GM23338 (cell line): ENCODE results near the gene EN2. TPM values are rescaled to one million over a fixed set of nuclear protein-coding genes. Genes with fewer than 3 reads are reported as not detected.

ENCODE experiments used
- ATAC-seq: fragments of 200-7000 bp; cut with Tn5 transposase; 3 replicates; pipeline ENCODE4 v1.9.1; 2020
- DNase-seq: peaks from one replicate; pipeline ENCODE4 v3.0.0-alpha.2; 2015; ENCODE audit warnings: low spot score
- H2AFZ ChIP-seq: fragments of 200-600 bp; sonication (generic); 2 replicates; pipeline ENCODE4 v1.8.0; 2016; ENCODE audit warnings: antibody characterized with exemption, mild to moderate bottlenecking, moderate library complexity
- H3F3A ChIP-seq: fragments of 200-600 bp; sonication (generic); replicated peaks from 2 replicates; pipeline ENCODE4 v1.8.0; 2017; ENCODE audit warnings: antibody characterized with exemption, mixed run types, low read depth
- H3K27ac ChIP-seq: fragments of 200-600 bp; sonication (generic); 2 replicates; pipeline ENCODE4 v1.6.1; 2016; ENCODE audit warnings: low read depth
- H3K27me3 ChIP-seq: fragments of 200-600 bp; sonication (generic); 2 replicates; pipeline ENCODE4 v1.8.0; 2016; ENCODE audit warnings: mild to moderate bottlenecking, mixed run types, moderate library complexity; ENCODE audit not compliant: insufficient read depth
- H3K36me3 ChIP-seq: fragments of 200-600 bp; sonication (generic); 2 replicates; pipeline ENCODE4 v1.8.0; 2016; ENCODE audit warnings: mild to moderate bottlenecking; ENCODE audit not compliant: insufficient read depth
- H3K4me1 ChIP-seq: fragments of 200-600 bp; sonication (generic); 2 replicates; pipeline ENCODE4 v1.8.0; 2016; ENCODE audit warnings: mild to moderate bottlenecking, moderate library complexity; ENCODE audit not compliant: insufficient read depth
- H3K4me2 ChIP-seq: fragments of 200-600 bp; sonication (generic); 2 replicates; pipeline ENCODE4 v1.7.1; 2017; ENCODE audit warnings: mixed run types
- H3K4me3 ChIP-seq: fragments of 200-600 bp; sonication (generic); 2 replicates; pipeline ENCODE4 v1.6.1; 2016; ENCODE audit warnings: mixed run types
- H3K79me2 ChIP-seq: fragments of 200-600 bp; sonication (generic); replicated peaks from 2 replicates; pipeline ENCODE4 v1.8.0; 2017; ENCODE audit warnings: mild to moderate bottlenecking; ENCODE audit not compliant: insufficient read depth
- H3K9me2 ChIP-seq: fragments of 200-600 bp; sonication (generic); 2 replicates; pipeline ENCODE4 v1.8.0; 2017; ENCODE audit not compliant: insufficient read depth
- H4K20me1 ChIP-seq: fragments of 200-600 bp; sonication (generic); replicated peaks from 2 replicates; pipeline ENCODE4 v1.8.0; 2017; ENCODE audit warnings: mild to moderate bottlenecking; ENCODE audit not compliant: insufficient read depth
- H3K27ac Mint-ChIP-seq: 2 replicates; pipeline ENCODE4 v1.8.0; 2020; ENCODE audit warnings: inconsistent platforms, mild to moderate bottlenecking, moderate library complexity, mixed read lengths
- H3K27me3 Mint-ChIP-seq: 3 replicates; pipeline ENCODE4 v1.8.0; 2022; ENCODE audit warnings: low read depth, mild to moderate bottlenecking, moderate library complexity, mixed read lengths, inconsistent platforms; ENCODE audit not compliant: insufficient read depth, poor library complexity
- H3K36me3 Mint-ChIP-seq: 3 replicates; pipeline ENCODE4 v1.8.0; 2021; ENCODE audit warnings: low read depth, mild to moderate bottlenecking, inconsistent platforms, moderate library complexity, mixed read lengths
- H3K4me1 Mint-ChIP-seq: 3 replicates; pipeline ENCODE4 v1.8.0; 2020; ENCODE audit warnings: mild to moderate bottlenecking, inconsistent platforms, mixed read lengths
- H3K4me3 Mint-ChIP-seq: 3 replicates; pipeline ENCODE4 v1.8.0; 2021; ENCODE audit warnings: moderate library complexity, mild to moderate bottlenecking, inconsistent platforms, mixed read lengths
- H3K9me3 Mint-ChIP-seq: 3 replicates; pipeline ENCODE4 v1.8.0; 2020; ENCODE audit warnings: moderate library complexity, mild to moderate bottlenecking, inconsistent platforms, mixed read lengths
- CTCF ChIP-seq, 2 experiments: fragments of 200-600 bp in 1 of 2; sonication (generic) in 1 of 2; conservative IDR thresholded peaks; 2 replicates each; pipeline versions ENCODE4 v1.5.1 to v1.6.1; 2016 to 2017; ENCODE audit warnings: antibody characterized with exemption in 2 of 2, low read depth in 2 of 2, mild to moderate bottlenecking in 2 of 2, moderate library complexity in 1 of 2
- EZH2 ChIP-seq: fragments of 200-600 bp; sonication (generic); IDR thresholded peaks from one replicate; pipeline ENCODE4 v1.8.0; 2017; ENCODE audit warnings: antibody characterized with exemption, mild to moderate bottlenecking, low read depth; ENCODE audit not compliant: unreplicated experiment
- EZH2phosphoT487 ChIP-seq: fragments of 200-600 bp; sonication (generic); IDR thresholded peaks from one replicate; pipeline ENCODE4 v1.8.1; 2018; ENCODE audit warnings: antibody characterized with exemption; ENCODE audit not compliant: unreplicated experiment
- JUNB ChIP-seq: IDR thresholded peaks from one replicate; pipeline ENCODE4 v1.6.1; 2016; ENCODE audit warnings: antibody characterized with exemption; ENCODE audit not compliant: unreplicated experiment
- NANOG ChIP-seq: IDR thresholded peaks from 2 replicates; pipeline ENCODE4 v1.6.1; 2016; ENCODE audit warnings: antibody characterized with exemption, borderline replicate concordance
- ZNF114 ChIP-seq: fragments of 250-450 bp; sonication (Bioruptor Pico); IDR thresholded peaks from 2 replicates; pipeline ENCODE4 v1.5.0; 2020; ENCODE audit warnings: mild to moderate bottlenecking, moderate library complexity
- polyA plus RNA-seq: library from polyadenylated mRNA; unstranded; fragments of >200 nt; fragmentation: Nextera tagmentation; extraction: Ambion mirVana; gene quantifications from 2 replicates; pipeline ENCODE4 v1.2.1, GENCODE V29; 2016
- total RNA-seq: library from RNA; depleted of rRNA; stranded (reverse); fragments of >200 nt; shearing (Covaris generic); gene quantifications from 2 replicates; pipeline ENCODE4 v1.2.3, GENCODE V29; 2014
- TF ChIP-seq, protein P1 (sequence below): IDR thresholded peaks from one replicate; pipeline ENCODE4 v1.6.1; 2018; ENCODE audit warnings: antibody characterized with exemption; ENCODE audit not compliant: unreplicated experiment

The EN2 gene
- total and polyA plus RNA-seq, 2 experiments from 2014 or later, result not detected

- H3K36me3 ChIP-seq, result no peaks in the 10 kb centered on the region
- Mint-ChIP-seq H3K4me3 (peak overlapping the region; percentile 61), H3K27me3 (peaks cover 100% of the 10 kb centered on the region), H3K9me3 (peaks cover 4% of the 10 kb centered on the region; the same call in 1 of the 3 replicates), H3K27ac (no peak overlapping the region), H3K4me1 (peaks cover 35% of the 10 kb centered on the region), H3K36me3 (no peaks in the 10 kb centered on the region)
- H3K27ac ChIP-seq, result no peak overlapping the region
- no peak for TF ChIP-seq JUNB
- peak; percentile 0 to 39; a peak in 2 of 4 replicates for TF ChIP-seq CTCF (conservative IDR thresholded peaks at IDR 0.05; ENCODE audit: low read depth in 2 of 2)
- peak; percentile 88 for TF ChIP-seq EZH2
- TF ChIP-seq, protein P1, sequence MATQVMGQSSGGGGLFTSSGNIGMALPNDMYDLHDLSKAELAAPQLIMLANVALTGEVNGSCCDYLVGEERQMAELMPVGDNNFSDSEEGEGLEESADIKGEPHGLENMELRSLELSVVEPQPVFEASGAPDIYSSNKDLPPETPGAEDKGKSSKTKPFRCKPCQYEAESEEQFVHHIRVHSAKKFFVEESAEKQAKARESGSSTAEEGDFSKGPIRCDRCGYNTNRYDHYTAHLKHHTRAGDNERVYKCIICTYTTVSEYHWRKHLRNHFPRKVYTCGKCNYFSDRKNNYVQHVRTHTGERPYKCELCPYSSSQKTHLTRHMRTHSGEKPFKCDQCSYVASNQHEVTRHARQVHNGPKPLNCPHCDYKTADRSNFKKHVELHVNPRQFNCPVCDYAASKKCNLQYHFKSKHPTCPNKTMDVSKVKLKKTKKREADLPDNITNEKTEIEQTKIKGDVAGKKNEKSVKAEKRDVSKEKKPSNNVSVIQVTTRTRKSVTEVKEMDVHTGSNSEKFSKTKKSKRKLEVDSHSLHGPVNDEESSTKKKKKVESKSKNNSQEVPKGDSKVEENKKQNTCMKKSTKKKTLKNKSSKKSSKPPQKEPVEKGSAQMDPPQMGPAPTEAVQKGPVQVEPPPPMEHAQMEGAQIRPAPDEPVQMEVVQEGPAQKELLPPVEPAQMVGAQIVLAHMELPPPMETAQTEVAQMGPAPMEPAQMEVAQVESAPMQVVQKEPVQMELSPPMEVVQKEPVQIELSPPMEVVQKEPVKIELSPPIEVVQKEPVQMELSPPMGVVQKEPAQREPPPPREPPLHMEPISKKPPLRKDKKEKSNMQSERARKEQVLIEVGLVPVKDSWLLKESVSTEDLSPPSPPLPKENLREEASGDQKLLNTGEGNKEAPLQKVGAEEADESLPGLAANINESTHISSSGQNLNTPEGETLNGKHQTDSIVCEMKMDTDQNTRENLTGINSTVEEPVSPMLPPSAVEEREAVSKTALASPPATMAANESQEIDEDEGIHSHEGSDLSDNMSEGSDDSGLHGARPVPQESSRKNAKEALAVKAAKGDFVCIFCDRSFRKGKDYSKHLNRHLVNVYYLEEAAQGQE, result no peak
- TF ChIP-seq EZH2phosphoT487, result peak; percentile 47
- no peak for TF ChIP-seq NANOG
- TF ChIP-seq ZNF114, result no peak
- peaks cover 100% of the 10 kb centered on the region for H3K27me3 ChIP-seq
- no peaks in the 10 kb centered on the region for H3K9me2 ChIP-seq
- peaks cover 42% of the 10 kb centered on the region for H3K4me1 ChIP-seq
- H3K4me2 ChIP-seq, result peak overlapping the region; percentile 87
- H3K79me2 ChIP-seq, result no peaks in the 10 kb centered on the region
- peak; percentile 95 for DNase-seq
- peaks cover 28% of the 10 kb centered on the region for H3F3A ChIP-seq
- peaks cover 55% of the 10 kb centered on the region for H4K20me1 ChIP-seq
- peak overlapping the region; percentile 59 for H3K4me3 ChIP-seq
- peak overlapping the region; percentile 18; the same call in 1 of the 2 replicates for H2AFZ ChIP-seq
- ATAC-seq, result peak; percentile 56
Measured at GRCh38 chr7:155466814-155467733, 9.1 kb downstream of the EN2 start.
